Esophagus muscularis mucosa (tissue), 4 donors: ENCODE results near the gene CAV1. TPM values are rescaled to one million over a fixed set of nuclear protein-coding genes. Genes with fewer than 3 reads are reported as not detected.
A peak's percentile ranks its signal among the peaks of the same experiment; 100 is the strongest.
"Not testable (repeated sequence)": the region's sequence is repeated elsewhere in the genome, so short reads cannot be mapped to it uniquely, and the experiment has no call there.

Experiments
- DNase-seq: peaks from one replicate; pipeline ENCODE4 v3.0.0-alpha.2; 2017; ENCODE audit errors: extremely low spot score
- H3K27ac ChIP-seq, 4 donors: fragments of 200-600 bp; sonication (generic); replicated peaks in 1 of 4; 1 replicate in 3 of 4; 2 replicates in 1 of 4; pipeline ENCODE4 v1.5.1; 2016 to 2019; ENCODE audit warnings: mild to moderate bottlenecking in 1 of 4
- H3K27me3 ChIP-seq, 4 donors: fragments of 200-600 bp; sonication (generic); one replicate each; pipeline versions ENCODE4 v1.5.1 to v1.6.0; 2016 to 2019
- H3K36me3 ChIP-seq, 4 donors: fragments of 200-600 bp; sonication (generic); one replicate each; pipeline ENCODE4 v1.5.1; 2016 to 2019
- H3K4me1 ChIP-seq, 4 donors: fragments of 200-600 bp; sonication (generic); one replicate each; pipeline ENCODE4 v1.5.1; 2016 to 2019
- H3K4me3 ChIP-seq, 4 donors: fragments of 200-600 bp; sonication (generic); 1 replicate in 2 of 4; 2 replicates in 2 of 4; pipeline ENCODE4 v1.5.1; 2016 to 2019; ENCODE audit warnings: mild to moderate bottlenecking in 4 of 4, moderate library complexity in 1 of 4
- H3K9me3 ChIP-seq, 4 donors: fragments of 200-600 bp; sonication (generic); 1 replicate in 3 of 4; 2 replicates in 1 of 4; pipeline ENCODE4 v1.5.1; 2016 to 2019
- CTCF ChIP-seq, 3 experiments: fragments of 200-600 bp in 2 of 3; fragments of 450-650 bp in 1 of 3; sonication (generic) in 2 of 3; IDR thresholded peaks; one replicate each; pipeline ENCODE4 v1.5.1; 2017 to 2019; ENCODE audit warnings: antibody characterized with exemption in 3 of 3, mild to moderate bottlenecking in 2 of 3, moderate library complexity in 1 of 3
- EP300 ChIP-seq: sonication (generic); formaldehyde crosslinking; IDR thresholded peaks from one replicate; pipeline ENCODE4 v1.6.1; 2017; ENCODE audit warnings: antibody characterized with exemption
- POLR2A ChIP-seq: fragments of 450-650 bp; IDR thresholded peaks from one replicate; pipeline ENCODE4 v1.6.1; 2017; ENCODE audit warnings: antibody characterized with exemption, moderate library complexity, mild to moderate bottlenecking, low read depth
- POLR2AphosphoS5 ChIP-seq, 2 donors: sonication (generic); formaldehyde crosslinking; IDR thresholded peaks; one replicate each; pipeline ENCODE4 v1.6.1; 2017; ENCODE audit warnings: antibody characterized with exemption in 2 of 2
- WGBS: methylation state at CpG from one replicate; pipeline ENCODE4 v1.1.5; 2018; 5-methylcytosine and 5-hydroxymethylcytosine counted together
- intact Hi-C: fragments of 100-400 bp; cut with DNase I; formaldehyde crosslinking; loops from one replicate; pipeline ENCODE4 v1.15.1; 2023
- total RNA-seq, 4 donors: library from RNA; depleted of rRNA; stranded (reverse); fragments of >200 nt; gene quantifications; one replicate each; pipeline versions ENCODE4 v1.1.0 to v1.2.1, GENCODE V29; 2016

The CAV1 gene
- total RNA-seq, 4 donors from 2014 or later = 434 to 638 (median 591) TPM

DNA sequence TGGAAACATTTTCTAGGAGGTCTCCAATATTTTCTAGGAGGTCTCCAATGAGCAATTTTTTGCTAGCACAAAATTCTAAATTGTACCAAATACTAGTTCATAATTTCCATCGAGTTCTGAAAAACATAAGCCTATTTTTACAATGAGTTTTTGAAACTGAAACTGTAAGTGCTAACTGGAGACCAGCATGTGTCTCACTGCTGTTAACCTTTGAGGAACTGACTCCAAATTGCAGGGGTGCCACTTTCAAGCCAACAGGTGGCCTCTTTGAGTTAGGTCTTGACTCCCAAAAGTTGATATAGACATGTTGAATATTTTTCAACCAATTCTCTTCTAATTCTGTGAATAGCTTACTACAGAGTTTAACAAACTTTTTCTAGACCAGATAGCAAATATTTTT is 58.8 kb downstream of the CAV1 start:
- intact Hi-C loops = loop anchor here (10.0 kb wide), 1 partner anchor 149 kb away; no protein-coding TSS in a partner anchor
- H3K4me1 ChIP-seq = peaks cover 18 to 32% (median 27%) of the 10 kb centered on the region in 4 donors
- TF ChIP-seq CTCF (IDR thresholded peaks at IDR 0.05) (no peak), POLR2AphosphoS5 (IDR thresholded peaks at IDR 0.05) (no peak), POLR2A (no peak), EP300 (no peak)
- H3K36me3 ChIP-seq = no peaks in the 10 kb centered on the region
- H3K27me3 ChIP-seq = no peaks in the 10 kb centered on the region
- H3K4me3 ChIP-seq = peak overlapping the region in 2 of 4 donors; percentile 0 to 4
- no peak for DNase-seq
- peak overlapping the region; percentile 4 to 46 (median 21) for H3K27ac ChIP-seq
- H3K9me3 ChIP-seq = no peaks in the 10 kb centered on the region
- 43% methylated on average over 1 of the region's 1 CpG for WGBS

- no peak overlapping the region for H3K4me3 ChIP-seq
- H3K4me1 ChIP-seq = peaks cover 21 to 38% (median 30%) of the 10 kb centered on the region in 4 donors
- H3K9me3 ChIP-seq = no peaks in the 10 kb centered on the region
- H3K27me3 ChIP-seq = no peaks in the 10 kb centered on the region
- 61% methylated on average over 1 of the region's 1 CpG for WGBS
- no peak for TF ChIP-seq EP300
- DNase-seq = no peak
- intact Hi-C loops = loop anchor here (5.0 to 10.0 kb wide), 3 partner anchors 57 to 412 kb away; partner anchors contain the start of gene CAV1
- H3K36me3 ChIP-seq = no peaks in the 10 kb centered on the region
- no peak overlapping the region for H3K27ac ChIP-seq
Observed at GRCh38 chr7:116584721-116585120, 59.9 kb downstream of the CAV1 start.

- Histone ChIP-seq H3K9me3 (no peaks in the 10 kb centered on the region), H3K4me3 (no peak overlapping the region), H3K27me3 (no peaks in the 10 kb centered on the region), H3K27ac (no peak overlapping the region), H3K4me1 (peaks cover 21 to 38% (median 30%) of the 10 kb centered on the region in 4 donors), H3K36me3 (no peaks in the 10 kb centered on the region)
- intact Hi-C loops = loop anchor here (5.0 to 10.0 kb wide), 3 partner anchors 58 to 413 kb away; partner anchors contain the start of gene CAV1
- DNase-seq = no peak
- TF ChIP-seq POLR2A = no peak
- TF ChIP-seq CTCF (IDR thresholded peaks at IDR 0.05) = no peak
- no peak for TF ChIP-seq POLR2AphosphoS5 (IDR thresholded peaks at IDR 0.05)
- TF ChIP-seq EP300 = no peak
- 94% methylated on average over 3 of the region's 3 CpGs for WGBS
Observed at GRCh38 chr7:116585392-116585791, 60.6 kb downstream of the CAV1 start.

GRCh38 chr7:116585967-116586366 is 61.1 kb downstream of the CAV1 start:
- DNase-seq = no peak
- Histone ChIP-seq H3K9me3 (no peaks in the 10 kb centered on the region), H3K36me3 (no peaks in the 10 kb centered on the region), H3K27ac (no peak overlapping the region), H3K4me3 (no peak overlapping the region), H3K4me1 (peaks cover 21 to 38% (median 30%) of the 10 kb centered on the region in 4 donors), H3K27me3 (no peaks in the 10 kb centered on the region)
- intact Hi-C loops = loop anchor here (5.0 to 10.0 kb wide), 3 partner anchors 59 to 414 kb away; partner anchors contain the start of gene CAV1
- 88% methylated on average over 5 of the region's 5 CpGs for WGBS
- no peak for TF ChIP-seq CTCF (IDR thresholded peaks at IDR 0.05)
- no peak for TF ChIP-seq POLR2AphosphoS5 (IDR thresholded peaks at IDR 0.05)
- TF ChIP-seq EP300 = no peak
- no peak for TF ChIP-seq POLR2A

- H3K9me3 ChIP-seq, H3K27ac ChIP-seq, DNase-seq, H3K27me3 ChIP-seq, H3K36me3 ChIP-seq, H3K4me3 ChIP-seq: not testable (repeated sequence)
- peaks cover 21 to 46% (median 38%) of the 10 kb centered on the region in 4 donors for H3K4me1 ChIP-seq
- WGBS = 96% methylated on average over 3 of the region's 3 CpGs
- intact Hi-C loops = loop anchor here (5.0 to 10.0 kb wide), 3 partner anchors 60 to 415 kb away; partner anchors contain the start of gene CAV1
Observed at GRCh38 chr7:116587200-116587599, 62.4 kb downstream of the CAV1 start.

GRCh38 chr7:116588225-116588624 is 63.4 kb downstream of the CAV1 start:
- WGBS = 42% methylated on average over 2 of the region's 2 CpGs
- Histone ChIP-seq H3K36me3 (no peaks in the 10 kb centered on the region), H3K27me3 (no peaks in the 10 kb centered on the region), H3K27ac (peak overlapping the region in 3 of 4 donors; percentile 2 to 38 (median 18)), H3K9me3 (no peaks in the 10 kb centered on the region), H3K4me1 (peaks cover 18 to 36% (median 31%) of the 10 kb centered on the region in 4 donors), H3K4me3 (no peak overlapping the region)
- intact Hi-C loops = loop anchor here (2.0 to 10.0 kb wide), 4 partner anchors 61 to 416 kb away; partner anchors contain the start of gene CAV1
- no peak for DNase-seq
- TF ChIP-seq POLR2AphosphoS5 (IDR thresholded peaks at IDR 0.05) (no peak), CTCF (IDR thresholded peaks at IDR 0.05) (no peak), EP300 (no peak), POLR2A (no peak)
